NCI-H2171 treated with DMSO at 0.1 percent for 48 hours (cell line): ENCODE data around the gene KCNIP4.
A peak's percentile ranks its signal among the peaks of the same experiment; 100 is the strongest.
"Not testable (repeated sequence)": the region's sequence is repeated elsewhere in the genome, so short reads cannot be mapped to it uniquely, and the experiment has no call there.

Experiments used
- DNase-seq: peaks from one replicate; lab custom pipeline; 2025; lab: John Stamatoyannopoulos, UW

KCNIP4 gene

GRCh38 chr4:21352354-21352753 is 596.2 kb downstream of the KCNIP4 start:
- not testable (repeated sequence) for DNase-seq

- no peak for DNase-seq
Observed at GRCh38 chr4:21347142-21347541, 601.4 kb downstream of the KCNIP4 start.

GRCh38 chr4:21327976-21328700 is 620.4 kb downstream of the KCNIP4 start:
- no peak for DNase-seq

GRCh38 chr4:21320034-21320433 is 628.5 kb downstream of the KCNIP4 start:
- DNase-seq, result no peak

- DNase-seq, result no peak
Observed at GRCh38 chr4:21307709-21308108, 640.9 kb downstream of the KCNIP4 start.

- no peak for DNase-seq
Observed at GRCh38 chr4:21304540-21304887, 644.1 kb downstream of the KCNIP4 start.

GRCh38 chr4:21290562-21290961 is 658.0 kb downstream of the KCNIP4 start:
- DNase-seq, result no peak

GRCh38 chr4:21276046-21276445 is 672.5 kb downstream of the KCNIP4 start:
- no peak for DNase-seq

GRCh38 chr4:21271439-21272052 is 677.0 kb downstream of the KCNIP4 start:
- no peak for DNase-seq

- peak; percentile 3 for DNase-seq
Observed at GRCh38 chr4:21248331-21248730, 700.2 kb downstream of the KCNIP4 start.

- no peak for DNase-seq
Observed at GRCh38 chr4:21242163-21242562, 706.4 kb downstream of the KCNIP4 start.

GRCh38 chr4:21226637-21227538 is 721.7 kb downstream of the KCNIP4 start:
- no peak for DNase-seq

GRCh38 chr4:21211846-21212245 is 736.7 kb downstream of the KCNIP4 start:
- DNase-seq, result no peak

- DNase-seq, result no peak
Observed at GRCh38 chr4:21209860-21210259, 738.7 kb downstream of the KCNIP4 start.

GRCh38 chr4:21205821-21206531 is 742.6 kb downstream of the KCNIP4 start:
- no peak for DNase-seq

GRCh38 chr4:21203416-21203815 is 745.2 kb downstream of the KCNIP4 start:
- DNase-seq, result no peak

GRCh38 chr4:21202959-21203358 is 745.6 kb downstream of the KCNIP4 start:
- DNase-seq, result no peak

- DNase-seq, result no peak
Observed at GRCh38 chr4:21198683-21199082, 749.9 kb downstream of the KCNIP4 start.

GRCh38 chr4:21195682-21196081 is 752.9 kb downstream of the KCNIP4 start:
- DNase-seq, result no peak

- DNase-seq, result no peak
Observed at GRCh38 chr4:21192367-21192766, 756.2 kb downstream of the KCNIP4 start.

GRCh38 chr4:21191317-21191716 is 757.3 kb downstream of the KCNIP4 start:
- DNase-seq, result no peak

- no peak for DNase-seq
Observed at GRCh38 chr4:21184788-21185187, 763.8 kb downstream of the KCNIP4 start.
